WTC11 (cell line): ENCODE data around the gene SLC6A9.

Experiments used
- CBFB ChIP-seq: sonication (generic); formaldehyde crosslinking; IDR thresholded peaks from 2 replicates; pipeline ENCODE4 v1.8.1; 2022; ENCODE audit warnings: mild to moderate bottlenecking, low read depth, missing genetic modification reagents
- CTCF ChIP-seq: fragments of 200-600 bp; IDR thresholded peaks from 2 replicates; pipeline ENCODE4 v1.8.0; 2022; ENCODE audit warnings: antibody characterized with exemption
- FOXK1 ChIP-seq: sonication (generic); formaldehyde crosslinking; IDR thresholded peaks from 2 replicates; pipeline ENCODE4 v1.8.0; 2022; ENCODE audit warnings: mild to moderate bottlenecking, moderate library complexity, missing genetic modification reagents
- KAT7 ChIP-seq: sonication (generic); formaldehyde crosslinking; IDR thresholded peaks from 2 replicates; pipeline ENCODE4 v1.8.1; 2023; ENCODE audit warnings: missing genetic modification reagents, mild to moderate bottlenecking, borderline replicate concordance
- TF ChIP-seq, protein P1 (sequence below): sonication (generic); formaldehyde crosslinking; conservative IDR thresholded peaks from 2 replicates; pipeline ENCODE4 v1.8.1; 2023; ENCODE audit warnings: mild to moderate bottlenecking, low read depth, missing genetic modification reagents, moderate library complexity
- TF ChIP-seq, protein P2 (sequence below): sonication (generic); formaldehyde crosslinking; IDR thresholded peaks from 2 replicates; pipeline ENCODE4 v1.8.1; 2022; ENCODE audit warnings: low read depth, missing genetic modification reagents, borderline replicate concordance

DNA sequence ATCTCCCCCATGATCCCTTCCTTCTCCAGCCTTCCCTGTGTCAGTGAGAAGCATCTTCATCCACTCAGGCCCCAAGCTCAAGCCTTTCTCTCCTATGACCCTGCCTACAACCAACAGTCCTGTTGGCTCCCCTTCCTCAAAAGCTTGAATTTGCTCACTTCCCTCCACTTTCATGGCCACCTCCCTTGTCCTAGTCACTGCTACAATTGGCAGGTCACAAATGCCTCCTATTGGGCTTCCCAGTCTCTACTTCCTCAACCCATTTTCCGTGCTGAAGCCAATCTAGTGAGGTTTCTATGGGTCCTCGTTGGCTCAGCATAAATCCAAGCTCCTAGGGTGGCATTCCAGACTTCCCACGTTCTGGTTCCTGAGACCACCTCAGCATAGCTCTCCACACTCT is 40.2 kb upstream of the SLC6A9 start:
- TF ChIP-seq KAT7 (no peak), CTCF (no peak), FOXK1 (no peak), CBFB (CRISPR knock-in tag) (no peak)
- TF ChIP-seq, protein P1, sequence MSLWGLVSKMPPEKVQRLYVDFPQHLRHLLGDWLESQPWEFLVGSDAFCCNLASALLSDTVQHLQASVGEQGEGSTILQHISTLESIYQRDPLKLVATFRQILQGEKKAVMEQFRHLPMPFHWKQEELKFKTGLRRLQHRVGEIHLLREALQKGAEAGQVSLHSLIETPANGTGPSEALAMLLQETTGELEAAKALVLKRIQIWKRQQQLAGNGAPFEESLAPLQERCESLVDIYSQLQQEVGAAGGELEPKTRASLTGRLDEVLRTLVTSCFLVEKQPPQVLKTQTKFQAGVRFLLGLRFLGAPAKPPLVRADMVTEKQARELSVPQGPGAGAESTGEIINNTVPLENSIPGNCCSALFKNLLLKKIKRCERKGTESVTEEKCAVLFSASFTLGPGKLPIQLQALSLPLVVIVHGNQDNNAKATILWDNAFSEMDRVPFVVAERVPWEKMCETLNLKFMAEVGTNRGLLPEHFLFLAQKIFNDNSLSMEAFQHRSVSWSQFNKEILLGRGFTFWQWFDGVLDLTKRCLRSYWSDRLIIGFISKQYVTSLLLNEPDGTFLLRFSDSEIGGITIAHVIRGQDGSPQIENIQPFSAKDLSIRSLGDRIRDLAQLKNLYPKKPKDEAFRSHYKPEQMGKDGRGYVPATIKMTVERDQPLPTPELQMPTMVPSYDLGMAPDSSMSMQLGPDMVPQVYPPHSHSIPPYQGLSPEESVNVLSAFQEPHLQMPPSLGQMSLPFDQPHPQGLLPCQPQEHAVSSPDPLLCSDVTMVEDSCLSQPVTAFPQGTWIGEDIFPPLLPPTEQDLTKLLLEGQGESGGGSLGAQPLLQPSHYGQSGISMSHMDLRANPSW (CRISPR knock-in tag), result no peak
- TF ChIP-seq, protein P2, sequence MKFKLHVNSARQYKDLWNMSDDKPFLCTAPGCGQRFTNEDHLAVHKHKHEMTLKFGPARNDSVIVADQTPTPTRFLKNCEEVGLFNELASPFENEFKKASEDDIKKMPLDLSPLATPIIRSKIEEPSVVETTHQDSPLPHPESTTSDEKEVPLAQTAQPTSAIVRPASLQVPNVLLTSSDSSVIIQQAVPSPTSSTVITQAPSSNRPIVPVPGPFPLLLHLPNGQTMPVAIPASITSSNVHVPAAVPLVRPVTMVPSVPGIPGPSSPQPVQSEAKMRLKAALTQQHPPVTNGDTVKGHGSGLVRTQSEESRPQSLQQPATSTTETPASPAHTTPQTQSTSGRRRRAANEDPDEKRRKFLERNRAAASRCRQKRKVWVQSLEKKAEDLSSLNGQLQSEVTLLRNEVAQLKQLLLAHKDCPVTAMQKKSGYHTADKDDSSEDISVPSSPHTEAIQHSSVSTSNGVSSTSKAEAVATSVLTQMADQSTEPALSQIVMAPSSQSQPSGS (CRISPR knock-in tag), result no peak
